ENCODE data around the gene NCBP1. TPM values are rescaled to one million over a fixed set of nuclear protein-coding genes. Genes with fewer than 3 reads are reported as not detected.

NCBP1 gene
- total and polyA plus RNA-seq, 2 of the 4 experiments (the other 2 are of a cell fraction), result 17.8 to 46.4 TPM

DNA sequence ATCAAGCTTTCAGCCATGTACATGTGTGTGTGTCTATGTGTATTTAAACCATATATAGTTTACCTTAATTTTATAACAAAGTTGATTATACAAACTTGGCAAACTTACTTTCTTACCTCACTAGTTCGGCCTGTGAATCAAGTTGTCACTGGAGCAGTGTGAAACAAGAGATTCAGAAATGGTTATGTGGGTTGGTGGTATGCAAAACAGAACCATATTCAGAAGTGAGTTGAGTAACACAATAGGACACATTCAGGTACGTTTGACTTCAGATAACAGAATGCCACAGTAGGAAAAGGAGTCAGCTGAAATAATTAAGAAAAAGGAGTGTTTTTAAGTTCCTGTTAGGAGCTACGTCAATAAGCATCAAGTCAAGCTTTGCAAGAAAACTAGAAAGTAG lies 42.0 kb downstream of the NCBP1 start:
- in situ Hi-C loops (cut with MboI; ENCODE audit: low sequenced_read_pairs) (no loop called here), dilution Hi-C loops (cut with HindIII; ENCODE audit: low sequenced_read_pairs, unreplicated experiment) (no loop called here), intact Hi-C loops (cut with micrococcal nuclease) (no loop called here)
- Histone ChIP-seq H4K20me1 (ENCODE audit: insufficient read depth, low read length) (no peaks in the 10 kb centered on the region), H3K18ac (ENCODE audit: low read depth, low read length) (no peak overlapping the region), H3K79me1 (ENCODE audit: low read depth in 1 of 2, low read length in 2 of 2) (peaks cover 7 to 13% of the 10 kb centered on the region in 2 experiments; a peak in 3 of 4 replicates), H3K9ac (ENCODE audit: low read depth, low read length) (no peak overlapping the region), H2BK15ac (ENCODE audit: low read depth, low read length) (no peak overlapping the region), H3K4ac (ENCODE audit: low read depth, low read length) (no peak overlapping the region), H3K9me1 (ENCODE audit: insufficient read depth, low read length) (peaks cover 3% of the 10 kb centered on the region; the same call in 1 of the 2 replicates), H3K14ac (replicated peaks; ENCODE audit: low read depth, low read length) (no peak overlapping the region), H3K23ac (ENCODE audit: low read depth, low read length) (no peak overlapping the region), H3K4me1 (ENCODE audit: control insufficient read depth, insufficient read depth, low read length) (peaks cover 4% of the 10 kb centered on the region; the same call in 1 of the 2 replicates), H3K56ac (ENCODE audit: extremely low read depth, insufficient read depth, low read length) (no peak overlapping the region), H2AK5ac (ENCODE audit: low read depth, low read length) (no peak overlapping the region), H4K91ac (ENCODE audit: insufficient read depth, low read depth, low read length) (no peak overlapping the region), H2AFZ (replicated peaks; ENCODE audit: low read length, poor library complexity) (no peak overlapping the region), H3K36me3 (ENCODE audit: control insufficient read depth, insufficient read depth, low read length) (peaks cover 47% of the 10 kb centered on the region), H3K27me3 (ENCODE audit: control insufficient read depth, insufficient read depth, low read length) (no peaks in the 10 kb centered on the region), H3K9me3 (ENCODE audit: control insufficient read depth, insufficient read depth, low read length) (no peaks in the 10 kb centered on the region), H3K4me3 (ENCODE audit: insufficient read depth, low read depth, low read length) (no peak overlapping the region), H2AK9ac (replicated peaks; ENCODE audit: low read depth, low read length, poor library complexity) (no peak overlapping the region), H3K27ac (ENCODE audit: insufficient read depth, low read length) (no peak overlapping the region), H3K4me2 (ENCODE audit: low read depth, low read length) (no peak overlapping the region), H2BK120ac (ENCODE audit: low read depth, low read length) (no peak overlapping the region), H2BK20ac (ENCODE audit: low read depth, low read length) (no peak overlapping the region), H4K8ac (ENCODE audit: low read depth in 2 of 2, low read length in 2 of 2) (no peak overlapping the region), H2BK5ac (ENCODE audit: low read depth, low read length, poor library complexity, severe bottlenecking) (no peak overlapping the region), H4K5ac (ENCODE audit: low read depth, low read length) (no peak overlapping the region)
- ATAC-seq (ENCODE audit: low read depth), result no peak
- no CpG with 5 or more reads among the region's 3 CpGs for WGBS, 2 experiments (ENCODE audit: extremely low coverage in 2 of 2, insufficient read length in 1 of 2)
- BruUV-seq (replicated peaks), result no TSS peak
- no peak for DNase-seq
- TF ChIP-seq MAFK (IDR thresholded peaks at IDR 0.05; ENCODE audit: low read depth, low read length) (no peak), MAZ (IDR thresholded peaks at IDR 0.05; ENCODE audit: borderline replicate concordance, low read depth, low read length) (no peak), POLR2A (IDR thresholded peaks at IDR 0.05; ENCODE audit: low read depth, low read length) (no peak), SMC3 (IDR thresholded peaks at IDR 0.05; ENCODE audit: low read depth, low read length) (no peak), CHD1 (IDR thresholded peaks at IDR 0.05; ENCODE audit: low read depth, low read length) (no peak), BHLHE40 (IDR thresholded peaks at IDR 0.05; ENCODE audit: low read depth, low read length) (no peak), RAD21 (IDR thresholded peaks at IDR 0.05; ENCODE audit: low read length) (no peak), MXI1 (IDR thresholded peaks at IDR 0.05; ENCODE audit: borderline replicate concordance, low read depth, low read length) (no peak), NFE2L2 (IDR thresholded peaks at IDR 0.05; ENCODE audit: low read depth, low read length) (no peak), CEBPB (IDR thresholded peaks at IDR 0.05; ENCODE audit: low read depth, low read length) (no peak), RFX5 (IDR thresholded peaks at IDR 0.05; ENCODE audit: low read depth, low read length) (no peak)
- TF ChIP-seq, protein P1, sequence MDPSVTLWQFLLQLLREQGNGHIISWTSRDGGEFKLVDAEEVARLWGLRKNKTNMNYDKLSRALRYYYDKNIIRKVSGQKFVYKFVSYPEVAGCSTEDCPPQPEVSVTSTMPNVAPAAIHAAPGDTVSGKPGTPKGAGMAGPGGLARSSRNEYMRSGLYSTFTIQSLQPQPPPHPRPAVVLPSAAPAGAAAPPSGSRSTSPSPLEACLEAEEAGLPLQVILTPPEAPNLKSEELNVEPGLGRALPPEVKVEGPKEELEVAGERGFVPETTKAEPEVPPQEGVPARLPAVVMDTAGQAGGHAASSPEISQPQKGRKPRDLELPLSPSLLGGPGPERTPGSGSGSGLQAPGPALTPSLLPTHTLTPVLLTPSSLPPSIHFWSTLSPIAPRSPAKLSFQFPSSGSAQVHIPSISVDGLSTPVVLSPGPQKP (IDR thresholded peaks at IDR 0.05; ENCODE audit: borderline replicate concordance, low read depth, low read length), result no peak
- TF ChIP-seq, protein P2, sequence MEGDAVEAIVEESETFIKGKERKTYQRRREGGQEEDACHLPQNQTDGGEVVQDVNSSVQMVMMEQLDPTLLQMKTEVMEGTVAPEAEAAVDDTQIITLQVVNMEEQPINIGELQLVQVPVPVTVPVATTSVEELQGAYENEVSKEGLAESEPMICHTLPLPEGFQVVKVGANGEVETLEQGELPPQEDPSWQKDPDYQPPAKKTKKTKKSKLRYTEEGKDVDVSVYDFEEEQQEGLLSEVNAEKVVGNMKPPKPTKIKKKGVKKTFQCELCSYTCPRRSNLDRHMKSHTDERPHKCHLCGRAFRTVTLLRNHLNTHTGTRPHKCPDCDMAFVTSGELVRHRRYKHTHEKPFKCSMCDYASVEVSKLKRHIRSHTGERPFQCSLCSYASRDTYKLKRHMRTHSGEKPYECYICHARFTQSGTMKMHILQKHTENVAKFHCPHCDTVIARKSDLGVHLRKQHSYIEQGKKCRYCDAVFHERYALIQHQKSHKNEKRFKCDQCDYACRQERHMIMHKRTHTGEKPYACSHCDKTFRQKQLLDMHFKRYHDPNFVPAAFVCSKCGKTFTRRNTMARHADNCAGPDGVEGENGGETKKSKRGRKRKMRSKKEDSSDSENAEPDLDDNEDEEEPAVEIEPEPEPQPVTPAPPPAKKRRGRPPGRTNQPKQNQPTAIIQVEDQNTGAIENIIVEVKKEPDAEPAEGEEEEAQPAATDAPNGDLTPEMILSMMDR (conservative IDR thresholded peaks at IDR 0.05; ENCODE audit: low read depth, low read length), result no peak
- TF ChIP-seq, protein P3, sequence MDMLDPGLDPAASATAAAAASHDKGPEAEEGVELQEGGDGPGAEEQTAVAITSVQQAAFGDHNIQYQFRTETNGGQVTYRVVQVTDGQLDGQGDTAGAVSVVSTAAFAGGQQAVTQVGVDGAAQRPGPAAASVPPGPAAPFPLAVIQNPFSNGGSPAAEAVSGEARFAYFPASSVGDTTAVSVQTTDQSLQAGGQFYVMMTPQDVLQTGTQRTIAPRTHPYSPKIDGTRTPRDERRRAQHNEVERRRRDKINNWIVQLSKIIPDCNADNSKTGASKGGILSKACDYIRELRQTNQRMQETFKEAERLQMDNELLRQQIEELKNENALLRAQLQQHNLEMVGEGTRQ (IDR thresholded peaks at IDR 0.05; ENCODE audit: low read depth, low read length), result no peak
- CTCF ChIA-PET, result interaction anchor here (0.7 kb wide), 1 partner anchor 36 kb away, joined by 3 read pairs; no protein-coding TSS in a partner anchor
- POLR2A ChIA-PET (ENCODE audit: unreplicated experiment), result no interaction called here
